ENCODE measurements around the gene C4B.
"Not testable (repeated sequence)": the region's sequence is repeated elsewhere in the genome, so short reads cannot be mapped to it uniquely, and the experiment has no call there.

C4B gene

DNA sequence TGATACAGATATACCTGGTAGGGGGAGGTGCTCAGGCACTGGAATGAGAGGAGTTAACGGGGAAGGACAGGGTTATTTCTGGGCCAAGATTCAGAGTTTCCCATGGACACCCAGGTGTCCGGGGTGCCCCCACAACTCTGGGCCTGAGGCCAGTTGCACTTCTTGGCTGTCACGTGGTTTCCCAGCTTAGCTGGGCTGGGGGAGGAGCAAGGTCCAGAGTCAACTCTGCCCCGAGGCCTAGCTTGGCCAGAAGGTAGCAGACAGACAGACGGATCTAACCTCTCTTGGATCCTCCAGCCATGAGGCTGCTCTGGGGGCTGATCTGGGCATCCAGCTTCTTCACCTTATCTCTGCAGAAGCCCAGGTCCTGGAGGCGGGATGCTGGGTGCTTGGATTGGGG, at the start of gene C4B:
Gene C4B (plus strand): TSS at position 249 of the 400 bp plus-strand sequence. CDS start 51 bp downstream, at position 300.
- DNase-seq: not testable (repeated sequence)

DNA sequence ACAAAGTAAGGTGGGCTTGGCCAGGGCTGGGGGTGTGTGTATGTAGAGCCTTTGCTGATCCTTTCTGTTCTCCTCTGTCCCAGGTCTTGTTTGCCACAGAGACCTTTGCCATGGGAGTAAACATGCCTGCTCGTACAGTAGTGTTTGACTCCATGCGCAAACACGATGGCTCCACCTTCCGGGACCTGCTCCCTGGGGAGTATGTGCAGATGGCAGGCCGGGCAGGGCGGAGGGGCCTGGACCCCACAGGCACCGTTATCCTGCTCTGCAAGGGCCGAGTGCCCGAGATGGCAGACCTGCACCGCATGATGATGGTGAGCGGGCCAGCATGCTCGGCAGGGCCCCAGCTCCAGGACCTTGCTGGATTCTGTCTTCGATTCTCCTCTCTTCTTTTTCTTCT, 48.9 kb upstream of the C4B start:
- DNase-seq: no peak

DNA sequence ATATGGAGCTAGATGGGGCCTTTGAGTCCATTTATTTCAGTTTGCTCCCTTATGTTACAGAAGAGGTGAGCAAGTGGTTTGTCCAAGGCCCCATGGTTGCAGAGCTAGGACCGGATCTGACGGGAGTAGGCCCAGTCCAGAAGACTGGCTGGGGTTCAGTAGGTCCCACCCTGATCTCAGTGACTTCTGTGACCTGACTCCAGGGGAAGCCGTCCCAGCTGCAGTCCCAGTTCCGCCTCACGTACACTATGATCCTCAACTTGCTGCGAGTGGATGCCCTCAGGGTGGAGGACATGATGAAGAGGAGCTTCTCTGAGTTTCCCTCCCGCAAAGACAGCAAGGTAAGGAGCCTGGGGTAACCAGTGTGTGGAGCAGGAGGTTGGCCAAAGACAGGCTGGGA, 48.1 kb upstream of the C4B start:
- DNase-seq: no peak

DNA sequence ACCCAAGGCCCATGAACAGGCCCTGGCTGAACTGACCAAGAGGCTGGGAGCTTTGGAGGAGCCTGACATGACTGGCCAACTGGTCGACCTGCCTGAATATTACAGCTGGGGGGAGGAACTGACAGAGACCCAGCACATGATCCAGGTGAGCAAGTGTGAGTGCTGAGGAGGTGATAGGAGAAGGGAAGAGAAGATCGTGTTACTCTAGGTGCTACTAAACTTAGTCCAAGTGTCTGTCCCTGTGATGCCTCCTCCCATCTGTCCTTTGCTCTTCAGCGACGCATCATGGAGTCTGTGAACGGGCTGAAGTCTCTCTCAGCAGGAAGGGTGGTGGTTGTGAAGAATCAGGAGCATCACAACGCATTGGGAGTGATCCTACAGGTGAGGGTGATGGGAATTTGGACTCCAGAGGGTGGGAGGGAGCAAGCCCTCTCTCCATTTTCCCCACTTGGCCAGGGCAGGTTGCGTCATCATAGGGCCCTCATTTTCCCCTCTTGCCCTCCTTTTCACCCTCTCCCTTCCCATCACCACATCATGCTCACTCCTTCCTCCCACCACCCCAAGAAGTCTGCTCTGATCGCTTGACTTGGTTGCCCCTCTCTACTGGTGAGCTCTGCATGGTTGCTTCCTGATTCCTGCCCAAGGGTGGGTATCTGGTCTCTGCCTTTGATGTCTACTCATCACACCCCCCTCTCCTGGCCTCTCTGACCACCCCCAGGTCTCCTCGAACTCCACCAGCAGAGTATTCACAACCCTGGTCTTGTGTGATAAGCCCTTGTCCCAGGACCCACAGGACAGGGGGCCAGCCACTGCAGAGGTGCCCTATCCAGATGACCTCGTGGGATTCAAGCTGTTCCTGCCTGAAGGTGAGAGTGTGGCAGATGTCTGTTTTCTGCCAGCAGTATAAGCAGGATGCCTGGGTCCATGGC, 47.3 kb upstream of the C4B start:
- DNase-seq: no peak

DNA sequence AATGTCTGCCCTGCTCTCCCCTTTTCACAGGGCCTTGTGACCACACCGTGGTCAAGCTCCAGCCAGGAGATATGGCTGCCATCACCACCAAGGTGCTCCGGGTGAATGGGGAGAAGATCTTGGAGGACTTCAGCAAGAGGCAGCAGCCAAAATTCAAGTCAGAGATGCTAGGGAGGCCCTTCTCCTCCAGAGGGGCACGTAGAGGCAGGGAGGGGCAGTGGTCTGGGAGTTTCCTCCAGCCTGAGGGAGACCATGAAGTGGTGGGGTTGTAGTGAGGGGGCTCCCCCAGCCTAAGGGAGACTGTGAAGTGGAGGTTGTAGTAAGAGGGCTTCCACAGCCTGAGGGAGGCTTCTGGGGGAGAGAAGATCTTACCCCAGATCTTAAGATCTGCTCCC, 46.7 kb upstream of the C4B start:
- DNase-seq: no peak

DNA sequence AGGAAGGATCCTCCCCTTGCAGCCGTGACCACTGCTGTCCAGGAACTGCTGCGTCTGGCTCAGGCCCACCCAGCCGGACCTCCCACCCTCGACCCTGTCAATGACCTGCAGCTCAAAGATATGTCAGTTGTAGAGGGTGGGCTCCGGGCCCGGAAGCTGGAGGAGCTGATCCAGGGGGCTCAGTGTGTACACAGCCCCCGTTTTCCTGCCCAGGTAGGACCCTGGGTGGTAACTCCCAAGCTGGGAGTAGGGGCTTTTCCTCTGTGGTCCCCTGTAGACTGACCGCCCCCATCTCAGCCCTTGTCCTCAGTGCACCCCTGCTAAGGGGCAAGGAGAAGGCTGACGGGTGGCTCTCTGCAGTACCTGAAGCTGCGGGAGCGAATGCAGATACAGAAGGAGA, 46.3 kb upstream of the C4B start:
- DNase-seq: no peak

DNA sequence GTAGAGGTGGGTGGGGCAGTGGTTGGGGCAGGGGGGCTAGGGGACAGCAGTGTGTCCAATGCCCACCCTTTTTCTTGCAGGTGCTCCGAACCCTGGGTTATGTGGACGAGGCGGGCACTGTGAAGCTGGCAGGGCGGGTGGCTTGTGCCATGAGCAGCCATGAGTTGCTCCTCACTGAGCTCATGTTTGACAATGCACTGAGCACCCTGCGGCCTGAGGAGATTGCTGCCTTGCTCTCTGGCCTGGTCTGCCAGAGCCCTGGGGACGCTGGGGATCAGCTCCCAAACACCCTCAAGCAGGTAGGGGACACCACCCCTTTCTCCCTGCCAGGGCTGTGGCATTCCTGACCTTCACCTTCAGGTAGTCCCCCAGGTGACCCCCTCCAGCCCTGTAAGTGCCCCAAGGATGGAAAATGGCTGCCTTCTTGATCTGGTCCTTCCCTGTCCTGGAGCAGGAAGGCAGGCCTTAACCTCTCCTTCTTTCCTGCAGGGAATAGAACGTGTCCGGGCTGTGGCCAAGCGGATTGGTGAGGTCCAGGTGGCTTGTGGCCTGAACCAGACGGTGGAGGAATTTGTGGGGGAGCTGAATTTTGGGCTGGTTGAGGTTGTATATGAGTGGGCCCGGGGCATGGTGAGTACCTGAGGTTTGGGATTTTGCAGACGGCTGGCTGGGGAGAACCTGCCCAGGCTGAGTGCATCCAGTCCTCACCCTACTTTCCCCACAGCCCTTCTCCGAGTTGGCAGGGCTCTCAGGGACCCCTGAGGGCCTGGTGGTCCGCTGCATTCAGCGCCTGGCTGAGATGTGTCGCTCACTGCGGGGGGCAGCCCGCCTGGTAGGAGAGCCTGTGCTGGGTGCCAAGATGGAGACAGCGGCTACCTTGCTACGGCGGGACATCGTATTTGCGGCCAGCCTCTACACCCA, 45.5 kb upstream of the C4B start:
- no peak for DNase-seq

DNA sequence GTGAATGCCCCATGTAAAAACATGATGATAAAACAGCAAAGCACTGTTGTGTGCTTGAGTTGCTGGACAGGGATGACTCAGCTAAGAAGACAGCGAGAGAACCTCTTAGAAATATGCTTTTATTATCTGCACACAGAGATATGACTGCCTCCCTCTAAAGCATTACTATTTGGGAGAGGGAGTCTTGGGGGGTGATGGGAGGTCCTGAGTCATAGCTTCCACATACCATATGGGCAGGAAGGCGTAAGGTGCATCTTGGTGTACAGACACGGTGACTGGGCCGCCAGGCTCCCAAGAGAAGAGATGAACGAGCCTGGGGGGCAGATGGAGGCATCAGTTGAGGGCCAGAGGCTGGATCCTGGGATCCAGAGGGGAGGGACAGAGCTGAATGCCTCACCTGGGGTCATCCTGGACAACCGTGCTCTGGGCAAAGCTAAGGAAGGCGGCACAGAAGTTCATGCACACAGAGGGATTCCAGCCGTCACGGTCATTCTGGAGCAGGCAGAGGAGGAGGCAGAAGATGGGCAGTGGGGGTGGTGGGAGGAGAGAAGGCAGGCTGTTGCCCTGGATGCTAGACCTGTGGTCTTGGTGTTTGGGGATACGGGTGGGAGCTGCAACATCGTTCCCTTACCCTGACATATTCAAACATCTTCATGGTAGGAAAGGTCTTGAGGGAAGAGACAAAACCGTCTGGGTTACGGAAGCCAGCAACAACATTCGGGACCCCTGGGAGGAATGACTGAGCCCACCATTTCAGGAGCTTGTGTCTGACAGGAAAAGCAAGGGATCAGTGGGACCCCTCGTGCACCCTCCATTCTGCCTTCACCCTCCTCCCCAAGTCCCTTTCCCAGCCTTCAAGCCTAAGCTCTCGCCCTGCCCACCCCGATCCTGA, 44.6 kb upstream of the C4B start:
- DNase-seq: no peak

DNA sequence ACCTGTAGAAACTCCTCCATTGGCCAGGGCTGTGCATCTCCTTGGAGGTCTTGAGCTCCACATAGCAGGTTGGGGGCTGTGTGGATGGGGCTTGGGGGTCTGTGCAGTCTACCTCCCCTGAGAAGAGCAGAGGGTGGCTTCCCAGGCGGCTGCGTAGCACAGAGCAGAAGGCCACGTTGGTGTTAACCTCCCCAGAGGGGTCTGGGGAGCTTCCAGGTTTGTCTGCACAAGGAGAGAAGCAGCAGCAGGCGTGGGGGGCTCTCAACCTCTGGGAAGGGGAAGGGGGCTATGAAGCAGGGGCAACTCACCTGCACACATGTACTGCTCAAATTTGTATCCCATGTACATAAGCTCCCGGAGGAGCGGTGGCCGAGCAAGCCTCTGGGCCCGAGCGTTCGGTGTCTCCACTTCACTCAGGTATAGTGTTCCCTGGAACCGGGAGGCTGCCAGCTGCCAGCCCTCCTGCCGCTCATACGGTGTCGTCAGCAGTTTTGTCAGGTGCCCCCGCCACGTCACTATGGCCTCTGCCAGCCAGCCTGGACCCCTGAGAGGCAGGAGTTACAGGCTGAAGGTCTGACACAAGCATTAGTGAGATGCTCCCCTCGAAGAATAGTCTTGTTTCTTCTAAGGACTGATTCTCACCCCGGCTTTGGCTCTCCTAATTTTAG, 43.9 kb upstream of the C4B start:
- DNase-seq: no peak

DNA sequence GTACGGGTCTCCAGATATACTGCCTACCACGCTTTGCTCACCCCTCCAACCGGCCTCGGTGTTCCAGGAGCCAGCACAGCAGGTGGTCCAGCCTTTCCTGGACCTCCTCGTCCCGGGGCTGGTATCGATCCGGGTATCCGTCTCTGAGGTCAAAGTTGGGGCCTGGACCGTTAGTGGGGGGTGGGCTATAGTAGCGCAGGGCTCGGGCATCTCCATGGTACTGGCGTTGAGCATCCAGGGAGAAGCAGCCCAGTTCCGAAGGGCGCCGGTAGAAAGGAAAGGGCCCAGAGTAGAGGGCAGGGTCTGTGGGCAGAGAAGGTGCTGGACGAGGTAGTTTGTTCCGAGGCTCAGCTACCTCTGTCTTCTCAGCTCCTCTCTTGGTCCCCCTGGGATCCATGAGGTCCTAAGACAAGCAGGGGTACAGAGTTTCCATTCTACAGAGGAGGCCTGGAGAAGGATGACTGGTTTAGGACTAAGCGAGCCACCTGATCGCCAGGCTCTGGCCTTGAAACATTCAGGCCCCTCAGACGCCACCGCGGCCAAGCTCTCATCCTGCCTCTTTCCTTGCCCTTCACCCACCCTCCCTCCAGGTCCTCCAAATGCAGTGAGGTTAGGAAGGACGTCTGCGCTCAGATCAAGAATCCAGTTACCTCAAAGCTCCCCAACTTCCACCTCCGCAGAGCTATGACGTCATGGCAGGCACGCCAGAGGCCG, 43.2 kb upstream of the C4B start:
- DNase-seq: no peak

DNA sequence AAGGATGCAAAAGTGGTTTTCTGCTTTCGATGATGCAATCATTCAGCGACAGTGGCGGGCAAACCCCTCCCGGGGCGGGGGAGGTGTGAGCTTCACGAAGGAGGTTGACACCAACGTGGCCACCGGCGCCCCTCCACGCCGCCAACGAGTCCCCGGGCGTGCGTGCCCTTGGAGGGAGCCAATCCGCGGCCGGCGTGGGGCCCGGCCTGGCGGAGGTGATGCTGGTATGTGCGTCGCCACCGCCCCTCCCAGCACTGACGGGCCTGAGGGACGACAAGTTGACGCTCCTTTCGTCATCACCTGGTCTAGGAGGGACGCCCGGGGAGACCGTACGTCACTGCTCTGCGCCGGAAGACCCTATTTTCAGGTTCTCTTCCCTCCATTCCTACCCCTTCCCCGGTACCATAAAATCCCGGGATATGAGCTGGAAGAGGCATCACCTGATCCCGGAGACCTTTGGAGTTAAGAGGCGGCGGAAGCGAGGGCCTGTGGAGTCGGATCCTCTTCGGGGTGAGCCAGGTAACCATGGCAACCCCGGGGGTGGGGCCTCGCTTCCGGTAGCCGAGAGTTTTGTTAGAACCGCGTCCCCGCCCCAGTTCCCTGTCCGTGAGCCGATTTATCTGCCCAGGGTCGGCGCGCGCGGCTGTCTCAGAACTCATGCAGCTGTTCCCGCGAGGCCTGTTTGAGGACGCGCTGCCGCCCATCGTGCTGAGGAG, 42.4 kb upstream of the C4B start, which contains the start of gene DXO:
Gene DXO (minus strand): TSS at position 146 of the 716 bp plus-strand sequence. CDS start 463 bp downstream, outside the sequence.
- peak; percentile 99 for DNase-seq

DNA sequence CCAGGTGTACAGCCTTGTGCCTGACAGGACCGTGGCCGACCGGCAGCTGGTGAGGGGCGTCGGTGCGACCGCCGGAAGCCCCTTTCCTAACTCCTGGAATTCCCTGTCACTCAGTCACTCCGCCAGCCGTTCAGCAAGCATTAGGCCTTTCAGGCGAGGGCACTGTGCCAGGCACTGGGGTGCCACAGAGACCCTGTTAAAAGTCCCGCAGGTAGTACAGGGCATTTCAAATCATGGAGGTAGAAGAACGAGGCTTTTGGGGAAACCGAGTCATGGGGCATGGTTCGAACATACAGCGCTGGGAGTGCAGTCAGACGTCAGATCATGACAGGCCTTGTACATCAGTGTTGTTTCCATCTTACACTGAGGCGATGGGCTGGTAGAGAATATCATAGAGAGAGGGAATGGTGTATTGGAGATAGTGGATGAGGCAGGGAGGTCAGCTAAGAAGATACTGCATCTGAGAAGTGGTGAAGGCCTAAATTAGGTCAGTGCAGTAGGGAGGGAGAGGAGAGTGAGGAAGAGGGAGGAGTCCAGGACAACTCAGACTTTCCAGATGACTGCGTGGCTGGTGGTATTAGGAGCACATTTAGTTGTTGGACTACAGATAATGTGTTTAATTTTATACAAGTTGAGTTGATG, 41.8 kb upstream of the C4B start:
- no peak for DNase-seq

DNA sequence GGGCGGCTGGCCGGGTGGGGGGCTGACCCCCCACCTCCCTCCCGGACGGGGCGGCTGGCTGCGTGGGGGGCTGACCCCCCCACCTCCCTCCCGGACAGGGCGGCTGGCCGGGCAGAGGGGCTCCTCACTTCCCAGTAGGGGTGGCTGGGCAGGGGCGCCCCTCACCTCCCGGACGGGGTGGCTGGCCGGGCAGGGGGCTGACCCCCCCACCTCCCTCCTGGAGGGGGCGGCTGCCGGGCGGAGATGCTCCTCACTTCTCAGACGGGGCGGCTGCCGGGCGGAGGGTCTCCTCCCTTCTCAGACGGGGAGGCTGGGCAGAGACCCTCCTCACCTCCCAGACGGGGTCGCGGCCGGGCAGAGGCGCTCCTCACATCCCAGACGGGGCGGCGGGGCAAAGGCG, 38.5 kb upstream of the C4B start:
- DNase-seq: not testable (repeated sequence)

DNA sequence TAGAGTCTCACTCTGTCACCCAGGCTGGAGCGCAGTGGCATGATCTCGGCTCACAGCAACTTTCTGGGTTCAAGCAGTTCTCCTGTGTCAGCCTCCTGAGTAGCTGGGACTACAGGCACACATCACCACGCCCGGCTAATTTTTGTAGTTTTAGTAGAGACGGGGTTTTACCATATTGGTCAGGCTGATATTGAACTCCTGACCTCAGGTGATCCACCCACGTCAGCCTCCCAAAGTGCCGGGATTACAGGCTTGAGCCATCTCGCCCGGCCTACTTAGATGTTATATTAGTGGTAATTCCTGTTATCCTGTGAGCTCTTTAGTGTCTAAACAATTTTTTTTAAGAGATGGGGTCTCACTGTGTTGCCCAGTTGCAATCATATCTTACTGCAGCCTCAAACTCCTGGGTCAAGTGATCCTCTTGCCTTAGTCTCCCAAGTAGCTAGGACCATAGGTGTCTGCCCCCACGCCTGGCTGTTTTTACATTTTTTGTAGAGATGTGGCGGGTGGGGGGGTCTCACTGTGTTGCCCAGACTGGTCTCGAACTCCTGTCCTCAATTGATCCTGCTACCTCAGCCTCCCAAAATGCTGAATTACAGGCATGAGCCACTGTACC, 36.7 kb upstream of the C4B start:
- no peak for DNase-seq

DNA sequence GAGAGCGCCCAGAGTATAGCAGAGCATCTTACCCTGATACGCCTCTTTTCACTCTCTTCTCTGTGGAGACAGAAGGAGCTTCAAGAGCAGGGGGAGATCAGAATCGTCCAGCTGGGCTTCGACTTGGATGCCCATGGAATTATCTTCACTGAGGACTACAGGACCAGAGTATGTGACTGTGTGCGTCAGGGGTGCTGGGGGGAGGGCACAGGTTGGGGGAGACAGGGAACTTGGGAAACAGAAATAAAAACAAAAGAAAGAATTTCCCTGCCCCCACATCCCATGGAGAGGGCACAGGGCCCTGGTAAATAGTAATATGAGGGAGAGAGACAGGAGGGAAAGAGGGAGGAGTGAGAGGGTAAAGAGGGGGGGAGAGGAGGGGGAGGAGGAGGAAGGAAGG, 35.8 kb upstream of the C4B start:
- no peak for DNase-seq

DNA sequence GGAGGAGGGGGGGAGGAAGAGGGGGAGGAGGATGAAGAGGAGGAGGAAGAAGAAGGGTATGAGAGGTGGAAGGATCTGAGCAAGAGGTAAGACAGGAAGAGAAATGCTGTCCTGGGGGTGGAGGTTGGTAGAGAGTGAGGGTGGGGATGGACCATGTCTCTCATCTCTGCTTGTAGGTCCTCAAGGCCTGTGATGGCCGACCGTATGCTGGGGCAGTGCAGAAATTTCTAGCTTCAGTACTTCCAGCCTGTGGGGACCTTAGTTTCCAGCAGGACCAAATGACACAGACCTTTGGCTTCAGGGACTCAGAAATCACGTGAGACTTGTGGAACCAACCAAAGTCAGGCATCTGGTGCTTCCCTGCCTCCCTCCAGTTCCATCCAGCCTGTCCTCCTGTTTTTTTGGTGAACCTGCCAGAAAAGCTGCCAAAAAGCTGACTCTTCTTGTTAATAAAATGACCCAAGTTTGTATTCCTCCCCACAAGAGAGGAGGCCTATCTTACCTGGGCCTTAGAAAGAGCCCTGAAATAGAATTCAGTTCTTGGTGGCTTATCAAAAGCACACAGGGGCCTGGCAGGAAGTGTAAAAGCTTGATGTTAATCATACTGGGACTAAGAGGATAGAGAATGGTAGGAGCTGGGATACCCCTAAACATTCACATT, 35.2 kb upstream of the C4B start:
- DNase-seq: no peak

DNA sequence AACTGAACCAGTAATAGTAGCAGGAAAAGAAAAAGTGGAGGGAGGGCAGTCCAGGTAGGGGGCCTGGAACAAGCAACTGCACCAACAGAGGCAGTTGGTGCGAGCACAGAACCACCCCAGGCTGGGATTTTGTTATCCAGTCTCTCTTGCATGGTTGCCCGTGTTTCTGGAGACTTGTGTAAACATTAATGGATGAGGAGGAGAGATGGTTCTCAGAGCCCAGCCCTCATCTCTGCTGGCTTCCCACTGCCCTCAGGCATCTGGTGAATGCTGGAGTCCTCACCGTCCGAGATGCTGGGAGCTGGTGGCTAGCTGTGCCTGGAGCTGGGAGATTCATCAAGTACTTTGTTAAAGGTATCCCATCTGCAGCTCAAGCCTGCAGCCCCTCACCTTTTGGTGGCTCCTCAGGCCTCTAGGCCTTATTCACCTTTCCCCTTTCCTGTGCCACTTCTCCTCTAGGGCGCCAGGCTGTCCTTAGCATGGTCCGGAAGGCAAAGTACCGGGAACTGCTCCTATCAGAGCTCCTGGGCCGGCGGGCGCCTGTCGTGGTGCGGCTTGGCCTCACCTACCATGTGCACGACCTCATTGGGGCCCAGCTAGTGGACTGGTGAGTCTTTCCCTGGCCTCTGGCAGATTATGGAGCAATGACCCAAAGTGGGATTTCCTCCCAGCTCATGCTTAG, 34.3 kb upstream of the C4B start:
- not testable (repeated sequence) for DNase-seq

DNA sequence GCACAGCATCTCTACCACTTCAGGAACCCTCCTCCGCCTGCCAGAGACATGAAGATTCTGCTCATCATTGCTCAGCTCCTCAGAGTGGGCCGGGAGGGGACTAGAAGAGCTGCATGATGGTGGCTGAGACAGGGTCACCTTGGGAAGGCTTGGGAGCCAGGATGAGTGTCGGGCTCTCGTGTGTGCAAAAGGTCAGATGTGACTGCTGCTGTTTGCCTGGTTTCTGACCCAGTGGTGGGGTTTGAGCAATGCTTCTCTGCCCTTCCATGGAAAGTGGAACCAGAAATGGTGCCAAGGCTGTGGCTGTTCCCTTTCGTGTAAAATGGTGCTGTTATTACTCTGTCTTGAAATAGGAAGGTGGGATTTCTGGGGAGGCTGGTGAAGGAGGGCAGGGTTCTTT, 33.6 kb upstream of the C4B start:
- not testable (repeated sequence) for DNase-seq
